HL-60 (cell line): ENCODE measurements around the gene GATM.

ENCODE experiments used
- GABPA ChIP-seq: IDR thresholded peaks from 2 replicates; pipeline ENCODE4 v1.6.1; 2012; ENCODE audit warnings: low read depth
- POLR2AphosphoS5 ChIP-seq: IDR thresholded peaks from 2 replicates; pipeline ENCODE4 v1.6.1; 2012; ENCODE audit warnings: low read depth
- SPI1 ChIP-seq: IDR thresholded peaks from 2 replicates; pipeline ENCODE4 v1.6.1; 2012; ENCODE audit warnings: low read depth, mild to moderate bottlenecking, borderline replicate concordance
- TF ChIP-seq, protein P1 (sequence below): IDR thresholded peaks from 2 replicates; pipeline ENCODE4 v1.6.1; 2012; ENCODE audit warnings: low read depth; ENCODE audit not compliant: insufficient replicate concordance
- TF ChIP-seq, protein P2 (sequence below): IDR thresholded peaks from one replicate; pipeline ENCODE4 v1.5.1; 2011; ENCODE audit warnings: low read length, control low read depth, inconsistent platforms; ENCODE audit not compliant: insufficient read depth

DNA sequence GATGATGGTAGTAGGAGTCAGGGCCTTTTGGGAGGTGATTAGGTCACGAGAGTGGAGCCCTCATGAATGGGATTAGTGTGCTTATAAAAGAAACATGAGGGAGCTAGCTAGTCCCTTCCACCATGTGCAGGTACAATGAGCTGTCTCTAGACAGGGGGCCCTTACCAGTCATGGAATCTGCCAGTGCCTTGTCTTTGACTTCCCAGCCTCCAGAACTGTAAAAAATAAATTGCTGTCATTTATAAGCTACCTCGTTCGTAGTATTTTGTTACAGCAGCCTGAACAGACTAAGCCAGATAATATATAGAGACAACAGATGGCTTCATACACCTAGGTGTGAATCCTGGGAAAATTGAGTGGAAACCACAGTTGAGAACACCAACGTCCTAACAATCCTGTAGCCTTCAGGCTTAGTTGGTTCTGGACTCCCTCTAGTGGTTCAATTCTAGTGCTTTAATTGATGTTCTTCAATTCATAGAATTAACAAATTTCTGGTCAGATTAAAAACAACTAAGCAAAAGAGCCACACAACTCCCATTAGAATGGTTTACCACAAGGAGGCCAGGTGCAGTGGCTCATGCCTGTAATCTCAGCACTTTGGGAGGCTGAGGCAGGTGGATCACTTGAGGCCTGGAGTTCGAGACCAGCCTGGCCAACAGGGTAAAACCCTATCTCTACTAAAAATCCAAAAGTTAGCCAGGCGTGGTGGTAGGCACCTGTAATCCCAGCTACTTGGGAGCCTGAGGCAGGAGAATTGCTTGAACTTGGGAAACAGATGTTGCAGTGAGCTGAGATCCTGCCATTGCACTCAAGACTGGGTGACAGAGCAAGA, 21.3 kb upstream of the GATM start:
- TF ChIP-seq, protein P1, sequence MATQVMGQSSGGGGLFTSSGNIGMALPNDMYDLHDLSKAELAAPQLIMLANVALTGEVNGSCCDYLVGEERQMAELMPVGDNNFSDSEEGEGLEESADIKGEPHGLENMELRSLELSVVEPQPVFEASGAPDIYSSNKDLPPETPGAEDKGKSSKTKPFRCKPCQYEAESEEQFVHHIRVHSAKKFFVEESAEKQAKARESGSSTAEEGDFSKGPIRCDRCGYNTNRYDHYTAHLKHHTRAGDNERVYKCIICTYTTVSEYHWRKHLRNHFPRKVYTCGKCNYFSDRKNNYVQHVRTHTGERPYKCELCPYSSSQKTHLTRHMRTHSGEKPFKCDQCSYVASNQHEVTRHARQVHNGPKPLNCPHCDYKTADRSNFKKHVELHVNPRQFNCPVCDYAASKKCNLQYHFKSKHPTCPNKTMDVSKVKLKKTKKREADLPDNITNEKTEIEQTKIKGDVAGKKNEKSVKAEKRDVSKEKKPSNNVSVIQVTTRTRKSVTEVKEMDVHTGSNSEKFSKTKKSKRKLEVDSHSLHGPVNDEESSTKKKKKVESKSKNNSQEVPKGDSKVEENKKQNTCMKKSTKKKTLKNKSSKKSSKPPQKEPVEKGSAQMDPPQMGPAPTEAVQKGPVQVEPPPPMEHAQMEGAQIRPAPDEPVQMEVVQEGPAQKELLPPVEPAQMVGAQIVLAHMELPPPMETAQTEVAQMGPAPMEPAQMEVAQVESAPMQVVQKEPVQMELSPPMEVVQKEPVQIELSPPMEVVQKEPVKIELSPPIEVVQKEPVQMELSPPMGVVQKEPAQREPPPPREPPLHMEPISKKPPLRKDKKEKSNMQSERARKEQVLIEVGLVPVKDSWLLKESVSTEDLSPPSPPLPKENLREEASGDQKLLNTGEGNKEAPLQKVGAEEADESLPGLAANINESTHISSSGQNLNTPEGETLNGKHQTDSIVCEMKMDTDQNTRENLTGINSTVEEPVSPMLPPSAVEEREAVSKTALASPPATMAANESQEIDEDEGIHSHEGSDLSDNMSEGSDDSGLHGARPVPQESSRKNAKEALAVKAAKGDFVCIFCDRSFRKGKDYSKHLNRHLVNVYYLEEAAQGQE, result no peak
- TF ChIP-seq, protein P2, sequence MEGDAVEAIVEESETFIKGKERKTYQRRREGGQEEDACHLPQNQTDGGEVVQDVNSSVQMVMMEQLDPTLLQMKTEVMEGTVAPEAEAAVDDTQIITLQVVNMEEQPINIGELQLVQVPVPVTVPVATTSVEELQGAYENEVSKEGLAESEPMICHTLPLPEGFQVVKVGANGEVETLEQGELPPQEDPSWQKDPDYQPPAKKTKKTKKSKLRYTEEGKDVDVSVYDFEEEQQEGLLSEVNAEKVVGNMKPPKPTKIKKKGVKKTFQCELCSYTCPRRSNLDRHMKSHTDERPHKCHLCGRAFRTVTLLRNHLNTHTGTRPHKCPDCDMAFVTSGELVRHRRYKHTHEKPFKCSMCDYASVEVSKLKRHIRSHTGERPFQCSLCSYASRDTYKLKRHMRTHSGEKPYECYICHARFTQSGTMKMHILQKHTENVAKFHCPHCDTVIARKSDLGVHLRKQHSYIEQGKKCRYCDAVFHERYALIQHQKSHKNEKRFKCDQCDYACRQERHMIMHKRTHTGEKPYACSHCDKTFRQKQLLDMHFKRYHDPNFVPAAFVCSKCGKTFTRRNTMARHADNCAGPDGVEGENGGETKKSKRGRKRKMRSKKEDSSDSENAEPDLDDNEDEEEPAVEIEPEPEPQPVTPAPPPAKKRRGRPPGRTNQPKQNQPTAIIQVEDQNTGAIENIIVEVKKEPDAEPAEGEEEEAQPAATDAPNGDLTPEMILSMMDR, result peak; percentile 12
- TF ChIP-seq POLR2AphosphoS5 (no peak), GABPA (no peak), SPI1 (no peak)
